WTC11 (cell line): ENCODE data around the gene TDRD3.

ENCODE experiments used
- TF ChIP-seq, protein P1 (sequence below): fragments of 200-600 bp; IDR thresholded peaks from 2 replicates; pipeline ENCODE4 v1.8.0; 2022; ENCODE audit warnings: antibody characterized with exemption
- TF ChIP-seq, protein P2 (sequence below): sonication (generic); formaldehyde crosslinking; IDR thresholded peaks from 2 replicates; pipeline ENCODE4 v1.8.0; 2022; ENCODE audit warnings: mild to moderate bottlenecking, missing genetic modification reagents

DNA sequence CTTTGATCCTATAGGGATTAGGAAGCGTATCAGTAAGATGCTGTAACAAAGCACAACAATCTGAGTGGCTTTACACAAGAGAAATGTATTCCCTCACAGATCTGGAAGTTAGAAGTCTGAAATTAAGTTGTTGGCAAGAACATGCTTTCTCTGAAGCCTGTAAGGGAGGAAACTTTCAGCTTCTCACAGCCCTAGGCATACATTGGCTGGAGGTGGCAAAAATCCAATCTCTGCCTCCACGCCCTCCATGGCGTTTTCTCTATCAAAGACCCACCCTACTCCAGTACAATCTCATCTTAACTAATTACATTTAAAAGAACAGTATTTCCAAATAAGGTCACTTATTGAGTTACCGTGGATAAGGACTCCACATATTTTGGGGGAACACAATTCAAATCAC, 211.9 kb downstream of the TDRD3 start:
- TF ChIP-seq, protein P1, sequence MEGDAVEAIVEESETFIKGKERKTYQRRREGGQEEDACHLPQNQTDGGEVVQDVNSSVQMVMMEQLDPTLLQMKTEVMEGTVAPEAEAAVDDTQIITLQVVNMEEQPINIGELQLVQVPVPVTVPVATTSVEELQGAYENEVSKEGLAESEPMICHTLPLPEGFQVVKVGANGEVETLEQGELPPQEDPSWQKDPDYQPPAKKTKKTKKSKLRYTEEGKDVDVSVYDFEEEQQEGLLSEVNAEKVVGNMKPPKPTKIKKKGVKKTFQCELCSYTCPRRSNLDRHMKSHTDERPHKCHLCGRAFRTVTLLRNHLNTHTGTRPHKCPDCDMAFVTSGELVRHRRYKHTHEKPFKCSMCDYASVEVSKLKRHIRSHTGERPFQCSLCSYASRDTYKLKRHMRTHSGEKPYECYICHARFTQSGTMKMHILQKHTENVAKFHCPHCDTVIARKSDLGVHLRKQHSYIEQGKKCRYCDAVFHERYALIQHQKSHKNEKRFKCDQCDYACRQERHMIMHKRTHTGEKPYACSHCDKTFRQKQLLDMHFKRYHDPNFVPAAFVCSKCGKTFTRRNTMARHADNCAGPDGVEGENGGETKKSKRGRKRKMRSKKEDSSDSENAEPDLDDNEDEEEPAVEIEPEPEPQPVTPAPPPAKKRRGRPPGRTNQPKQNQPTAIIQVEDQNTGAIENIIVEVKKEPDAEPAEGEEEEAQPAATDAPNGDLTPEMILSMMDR: no peak
- TF ChIP-seq, protein P2, sequence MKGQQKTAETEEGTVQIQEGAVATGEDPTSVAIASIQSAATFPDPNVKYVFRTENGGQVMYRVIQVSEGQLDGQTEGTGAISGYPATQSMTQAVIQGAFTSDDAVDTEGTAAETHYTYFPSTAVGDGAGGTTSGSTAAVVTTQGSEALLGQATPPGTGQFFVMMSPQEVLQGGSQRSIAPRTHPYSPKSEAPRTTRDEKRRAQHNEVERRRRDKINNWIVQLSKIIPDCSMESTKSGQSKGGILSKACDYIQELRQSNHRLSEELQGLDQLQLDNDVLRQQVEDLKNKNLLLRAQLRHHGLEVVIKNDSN (CRISPR knock-in tag): no peak
